Breast epithelium (tissue), 4 donors: ENCODE measurements around the gene OR2B2. TPM values are rescaled to one million over a fixed set of nuclear protein-coding genes. Genes with fewer than 3 reads are reported as not detected.

Source experiments
- DNase-seq, 2 donors: peaks; one replicate each; pipeline ENCODE4 v3.0.0-alpha.2; 2019; ENCODE audit warnings: low spot score in 2 of 2
- H3K27ac ChIP-seq, 2 donors: fragments of 200-600 bp; sonication (generic) in 1 of 2; one replicate each; pipeline ENCODE4 v1.5.1; 2016 to 2019; ENCODE audit warnings: mild to moderate bottlenecking in 1 of 2
- H3K27me3 ChIP-seq, 2 donors: fragments of 200-600 bp; sonication (generic) in 1 of 2; one replicate each; pipeline versions ENCODE4 v1.5.1 to v1.6.0; 2017 to 2019; ENCODE audit warnings: control low read depth in 1 of 2, mild to moderate bottlenecking in 1 of 2
- H3K36me3 ChIP-seq: fragments of 200-600 bp; one replicate; pipeline ENCODE4 v1.5.1; 2019
- H3K4me1 ChIP-seq, 2 donors: fragments of 200-600 bp; sonication (generic); one replicate each; pipeline ENCODE4 v1.5.1; 2016 to 2019; ENCODE audit warnings: control low read depth in 1 of 2
- H3K4me3 ChIP-seq, 3 donors: fragments of 200-600 bp; sonication (generic); 1 replicate in 2 of 3; 2 replicates in 1 of 3; pipeline ENCODE4 v1.5.1; 2016 to 2019; ENCODE audit warnings: mild to moderate bottlenecking in 3 of 3, moderate library complexity in 2 of 3
- H3K9me3 ChIP-seq, 2 donors: fragments of 200-600 bp; sonication (generic) in 1 of 2; one replicate each; pipeline ENCODE4 v1.5.1; 2016 to 2019; ENCODE audit warnings: control low read depth in 1 of 2
- CTCF ChIP-seq, 3 donors: fragments of 450-650 bp; IDR thresholded peaks; one replicate each; pipeline ENCODE4 v1.5.1; 2016 to 2017; ENCODE audit warnings: antibody characterized with exemption in 3 of 3, mild to moderate bottlenecking in 3 of 3, moderate library complexity in 3 of 3
- POLR2A ChIP-seq: fragments of 450-650 bp; IDR thresholded peaks from one replicate; pipeline ENCODE4 v1.6.1; 2016; ENCODE audit warnings: antibody characterized with exemption, mild to moderate bottlenecking, moderate library complexity
- POLR2AphosphoS5 ChIP-seq, 3 donors: sonication (generic); formaldehyde crosslinking; IDR thresholded peaks; one replicate each; pipeline ENCODE4 v1.6.1; 2017; ENCODE audit warnings: antibody characterized with exemption in 3 of 3
- intact Hi-C: fragments of 100-400 bp; cut with DNase I; formaldehyde crosslinking; loops from one replicate; pipeline ENCODE4 v1.15.1; 2023; ENCODE audit warnings: low total_unique reads
- total RNA-seq, 3 donors: library from RNA; depleted of rRNA; stranded (reverse); fragments of >200 nt; gene quantifications; one replicate each; pipeline ENCODE4 v1.1.0, GENCODE V29; 2016

Gene OR2B2
- total RNA-seq = not detected

GRCh38 chr6:27911956-27912446, at the start of gene OR2B2:
OR2B2 (minus strand) TSS chr6:27912396; CDS start chr6:27912319, 77 bp downstream.
- no peaks in the 10 kb centered on the region for H3K9me3 ChIP-seq
- no peak for DNase-seq
- H3K4me1 ChIP-seq = no peaks in the 10 kb centered on the region
- H3K4me3 ChIP-seq = no peak within 1 kb of the TSS
- no peak within 1 kb of the TSS for H3K27ac ChIP-seq
- intact Hi-C loops = no loop called here
- H3K36me3 ChIP-seq = no peaks in the 10 kb centered on the region
- no peak for TF ChIP-seq POLR2A
- no peak for TF ChIP-seq POLR2AphosphoS5 (IDR thresholded peaks at IDR 0.05)
- TF ChIP-seq CTCF (IDR thresholded peaks at IDR 0.05) = no peak
- H3K27me3 ChIP-seq = peaks cover 0 to 10% of the 10 kb centered on the region in 2 donors

GRCh38 chr6:27957516-27957915, 45.3 kb upstream of the OR2B2 start:
- H3K27me3 ChIP-seq = no peaks in the 10 kb centered on the region
- H3K27ac ChIP-seq = no peak overlapping the region
- no peaks in the 10 kb centered on the region for H3K9me3 ChIP-seq
- H3K4me3 ChIP-seq = no peak overlapping the region
- DNase-seq = no peak
- no peak for TF ChIP-seq POLR2AphosphoS5 (IDR thresholded peaks at IDR 0.05)
- TF ChIP-seq POLR2A = no peak
- TF ChIP-seq CTCF (IDR thresholded peaks at IDR 0.05) = no peak
- H3K36me3 ChIP-seq = no peaks in the 10 kb centered on the region
- H3K4me1 ChIP-seq = no peaks in the 10 kb centered on the region
- intact Hi-C loops = no loop called here

- H3K4me3 ChIP-seq = no peak within 1 kb of the TSS
Observed at GRCh38 chr6:27956941-27957340, 44.7 kb upstream of the OR2B2 start, which contains the start of gene OR2B6. OR2B6 (plus strand) TSS chr6:27957241; CDS start chr6:27957241, 0 bp downstream.

GRCh38 chr6:27951040-27951439, 38.8 kb upstream of the OR2B2 start:
- no peak for DNase-seq

More at GRCh38 chr6:27956941-27957340, 44.7 kb upstream of the OR2B2 start, which contains the start of gene OR2B6:
- DNase-seq = no peak
- Histone ChIP-seq H3K27me3 (peaks cover 0 to 3% of the 10 kb centered on the region in 2 donors), H3K9me3 (no peaks in the 10 kb centered on the region), H3K4me1 (no peaks in the 10 kb centered on the region), H3K36me3 (no peaks in the 10 kb centered on the region), H3K27ac (no peak within 1 kb of the TSS)
- TF ChIP-seq POLR2AphosphoS5 (IDR thresholded peaks at IDR 0.05) (no peak), POLR2A (no peak), CTCF (IDR thresholded peaks at IDR 0.05) (no peak)
- intact Hi-C loops = no loop called here

More at GRCh38 chr6:27951040-27951439, 38.8 kb upstream of the OR2B2 start:
- H3K9me3 ChIP-seq = no peaks in the 10 kb centered on the region
- no peaks in the 10 kb centered on the region for H3K4me1 ChIP-seq
- peaks cover 0 to 4% of the 10 kb centered on the region in 2 donors for H3K27me3 ChIP-seq
- intact Hi-C loops = no loop called here
- TF ChIP-seq CTCF (IDR thresholded peaks at IDR 0.05) = no peak
- TF ChIP-seq POLR2A = no peak
- TF ChIP-seq POLR2AphosphoS5 (IDR thresholded peaks at IDR 0.05) = no peak
- no peak overlapping the region for H3K4me3 ChIP-seq
- no peaks in the 10 kb centered on the region for H3K36me3 ChIP-seq
- H3K27ac ChIP-seq = no peak overlapping the region
